HEK293 (cell line): ENCODE data around the gene BCAS3.
A peak's percentile ranks its signal among the peaks of the same experiment; 100 is the strongest.

ENCODE experiments used
- CTCF ChIA-PET: fragments of 350-600 bp; formaldehyde crosslinking; extraction: SDS; loops from one replicate; lab custom pipeline; 2021; ENCODE audit warnings: antibody characterized with exemption; lab: Yijun Ruan, JAX
- POLR2A ChIA-PET: fragments of 300-600 bp; formaldehyde crosslinking; extraction: SDS; loops from one replicate; lab custom pipeline; 2020; ENCODE audit warnings: antibody characterized with exemption, inconsistent platforms; lab: Yijun Ruan, JAX
- H3K27ac ChIP-seq: fragments of 200-500 bp; sonication (Bioruptor generic); 2 replicates; pipeline ENCODE4 v1.5.1; 2014; ENCODE audit warnings: low read depth, low read length, control low read depth, inconsistent platforms; ENCODE audit errors: extremely low read depth
- H3K36me3 ChIP-seq, 2 experiments: fragments of 200-500 bp in 1 of 2; sonication (Bioruptor generic) in 1 of 2; 1 replicate in 1 of 2; 2 replicates in 1 of 2; pipeline ENCODE4 v1.5.1; 2014 to 2017; ENCODE audit warnings: inconsistent platforms in 2 of 2, low read length in 2 of 2; ENCODE audit not compliant: control insufficient read depth in 2 of 2, insufficient read depth in 1 of 2
- H3K4me1 ChIP-seq: fragments of 200-500 bp; sonication (Bioruptor generic); 2 replicates; pipeline ENCODE4 v1.5.1; 2014; ENCODE audit warnings: mild to moderate bottlenecking, low read length, inconsistent platforms; ENCODE audit not compliant: control insufficient read depth, insufficient read depth
- H3K4me3 ChIP-seq: 2 replicates; pipeline ENCODE4 v1.5.1; 2011; ENCODE audit warnings: low read depth, mild to moderate bottlenecking, control low read depth, low read length, moderate library complexity
- H3K9me3 ChIP-seq: fragments of 200-500 bp; sonication (Bioruptor generic); 2 replicates; pipeline ENCODE4 v1.5.1; 2014; ENCODE audit warnings: low read depth, low read length, inconsistent platforms; ENCODE audit not compliant: control insufficient read depth, insufficient read depth
- EGR2 ChIP-seq: fragments of 450-650 bp; formaldehyde crosslinking; IDR thresholded peaks from 2 replicates; pipeline ENCODE4 v1.5.1; 2016; ENCODE audit warnings: low read depth, missing biosample characterization, missing genetic modification characterization
- HOXD13 ChIP-seq: sonication (generic); formaldehyde crosslinking; IDR thresholded peaks from 2 replicates; pipeline ENCODE4 v1.8.0; 2022; ENCODE audit warnings: missing genetic modification reagents, borderline replicate concordance
- KLF10 ChIP-seq: fragments of 450-650 bp; IDR thresholded peaks from 2 replicates; pipeline ENCODE4 v1.5.1; 2018; ENCODE audit warnings: missing biosample characterization, mild to moderate bottlenecking, missing genetic modification characterization
- ZFHX2 ChIP-seq: fragments of 450-650 bp; formaldehyde crosslinking; conservative IDR thresholded peaks from 2 replicates; pipeline ENCODE4 v1.5.1; 2016; ENCODE audit warnings: missing biosample characterization, missing genetic modification characterization
- ZNF155 ChIP-seq: fragments of 450-650 bp; formaldehyde crosslinking; IDR thresholded peaks from 2 replicates; pipeline ENCODE4 v1.5.1; 2016; ENCODE audit warnings: missing biosample characterization, missing genetic modification characterization
- ZNF16 ChIP-seq: fragments of 450-650 bp; formaldehyde crosslinking; IDR thresholded peaks from 2 replicates; pipeline ENCODE4 v1.5.1; 2016; ENCODE audit warnings: low read depth, missing biosample characterization, missing genetic modification characterization
- ZNF24 ChIP-seq: fragments of 450-650 bp; formaldehyde crosslinking; IDR thresholded peaks from 2 replicates; pipeline ENCODE4 v1.5.1; 2016; ENCODE audit warnings: missing biosample characterization, missing genetic modification characterization
- ZNF248 ChIP-seq: fragments of 450-650 bp; formaldehyde crosslinking; IDR thresholded peaks from 2 replicates; pipeline ENCODE4 v1.5.1; 2017; ENCODE audit warnings: missing biosample characterization, missing genetic modification characterization
- ZNF394 ChIP-seq: fragments of 450-650 bp; formaldehyde crosslinking; IDR thresholded peaks from 2 replicates; pipeline ENCODE4 v1.5.1; 2016; ENCODE audit warnings: missing biosample characterization, missing genetic modification characterization, mild to moderate bottlenecking, moderate library complexity, borderline replicate concordance
- ZNF416 ChIP-seq: fragments of 450-650 bp; formaldehyde crosslinking; IDR thresholded peaks from 2 replicates; pipeline ENCODE4 v1.5.1; 2016; ENCODE audit warnings: missing biosample characterization, missing genetic modification characterization
- ZNF48 ChIP-seq: fragments of 450-650 bp; formaldehyde crosslinking; IDR thresholded peaks from 2 replicates; pipeline ENCODE4 v1.5.1; 2016; ENCODE audit warnings: missing biosample characterization, missing genetic modification characterization
- ZNF596 ChIP-seq: fragments of 450-650 bp; IDR thresholded peaks from 2 replicates; pipeline ENCODE4 v1.5.0; 2018; ENCODE audit warnings: missing biosample characterization, mild to moderate bottlenecking, missing genetic modification characterization, moderate library complexity
- TF ChIP-seq, protein P1 (sequence below): fragments of 450-650 bp; formaldehyde crosslinking; IDR thresholded peaks from 2 replicates; pipeline ENCODE4 v1.5.1; 2016; ENCODE audit warnings: missing biosample characterization, missing genetic modification characterization

BCAS3 gene

DNA sequence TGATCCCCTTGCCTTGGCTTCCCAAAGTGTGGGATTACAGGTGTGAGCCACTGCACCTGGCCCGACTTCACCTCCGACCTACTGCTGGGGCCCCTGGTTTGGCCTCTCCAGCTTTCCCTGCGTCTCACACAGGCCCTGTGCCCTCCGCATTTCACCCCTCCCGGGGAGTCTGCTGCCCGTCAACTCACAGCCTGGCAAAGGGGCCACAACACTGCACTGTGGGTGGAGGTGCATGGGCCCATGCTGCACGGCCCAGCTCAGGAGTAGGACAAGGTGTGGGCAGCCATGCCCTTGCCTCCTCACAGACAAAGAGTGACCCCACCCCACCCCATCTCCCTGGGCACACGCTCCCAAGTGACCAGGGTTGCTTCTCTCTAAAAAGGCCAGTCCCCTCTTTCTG is 709.4 kb downstream of the BCAS3 start:
- Histone ChIP-seq H3K9me3 (no peaks in the 10 kb centered on the region), H3K36me3 (no peaks in the 10 kb centered on the region), H3K4me3 (no peak overlapping the region), H3K27ac (no peak overlapping the region), H3K4me1 (no peaks in the 10 kb centered on the region; the same call in 1 of the 2 replicates)
- ChIA-PET CTCF (interaction anchor here (0.6 to 1.4 kb wide), 4 partner anchors 11 to 416 kb away, joined by 3 read pairs; no protein-coding TSS in a partner anchor), POLR2A (no interaction called here)
- TF ChIP-seq ZNF48 (tag by site-specific recombination), result no peak
- TF ChIP-seq KLF10 (tag by site-specific recombination), result no peak
- TF ChIP-seq, protein P1, sequence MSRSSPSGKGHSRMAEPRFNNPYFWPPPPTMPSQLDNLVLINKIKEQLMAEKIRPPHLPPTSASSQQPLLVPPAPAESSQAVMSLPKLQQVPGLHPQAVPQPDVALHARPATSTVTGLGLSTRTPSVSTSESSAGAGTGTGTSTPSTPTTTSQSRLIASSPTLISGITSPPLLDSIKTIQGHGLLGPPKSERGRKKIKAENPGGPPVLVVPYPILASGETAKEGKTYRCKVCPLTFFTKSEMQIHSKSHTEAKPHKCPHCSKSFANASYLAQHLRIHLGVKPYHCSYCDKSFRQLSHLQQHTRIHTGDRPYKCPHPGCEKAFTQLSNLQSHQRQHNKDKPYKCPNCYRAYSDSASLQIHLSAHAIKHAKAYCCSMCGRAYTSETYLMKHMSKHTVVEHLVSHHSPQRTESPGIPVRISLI (tag by site-specific recombination), result no peak
- TF ChIP-seq ZNF596, result no peak
- no peak for TF ChIP-seq EGR2 (tag by site-specific recombination)
- no peak for TF ChIP-seq ZNF155 (tag by site-specific recombination)
- no peak for TF ChIP-seq ZNF16 (tag by site-specific recombination)
- no peak for TF ChIP-seq ZNF416 (tag by site-specific recombination)

DNA sequence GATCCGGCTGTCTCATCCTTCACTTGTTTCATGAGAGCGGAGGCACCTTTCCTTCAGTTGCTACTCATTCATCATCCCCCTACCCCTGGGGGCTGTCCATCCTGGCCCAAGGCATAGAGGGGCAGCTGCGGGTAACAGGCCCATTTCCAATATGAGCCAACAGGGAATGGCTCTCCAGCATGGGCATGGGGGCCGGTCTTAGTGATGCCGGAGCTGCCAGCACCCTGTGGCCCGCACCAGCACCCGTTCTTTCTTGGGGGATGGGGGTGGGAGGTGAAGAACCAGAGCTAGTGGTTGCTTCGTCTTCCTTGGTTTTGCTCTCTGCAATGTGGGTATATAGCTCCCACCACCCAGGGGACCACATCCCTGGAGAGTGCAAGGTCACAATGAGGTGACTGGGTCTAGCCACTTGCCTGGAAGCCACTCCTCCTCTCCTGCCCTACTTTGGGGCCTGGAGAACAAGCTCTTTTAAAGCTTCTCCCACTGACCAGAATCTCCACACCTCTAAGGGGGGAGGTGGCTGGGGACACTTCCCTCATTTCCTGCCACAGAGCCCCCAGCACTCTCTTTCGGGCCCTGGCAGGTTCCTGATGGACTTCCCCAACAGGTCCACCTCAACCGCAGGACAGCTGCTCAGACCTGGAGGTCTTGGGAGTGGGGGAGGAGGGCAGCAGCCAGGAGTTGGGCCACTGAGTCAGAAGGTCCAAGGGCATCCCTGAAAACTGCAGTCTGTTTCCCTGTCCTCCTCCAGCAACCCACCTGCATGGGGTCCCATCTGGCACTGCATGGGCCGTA is 710.1 kb downstream of the BCAS3 start:
- Histone ChIP-seq H3K9me3 (no peaks in the 10 kb centered on the region), H3K36me3 (peaks cover 0 to 4% of the 10 kb centered on the region in 2 experiments; a peak in 1 of 3 replicates), H3K4me3 (no peak overlapping the region), H3K4me1 (no peaks in the 10 kb centered on the region; the same call in 1 of the 2 replicates), H3K27ac (no peak overlapping the region)
- POLR2A ChIA-PET, result no interaction called here
- CTCF ChIA-PET, result interaction anchor here (0.5 to 1.4 kb wide), 4 partner anchors 11 to 499 kb away, joined by 3 to 5 read pairs (median 3); no protein-coding TSS in a partner anchor
- no peak for TF ChIP-seq HOXD13 (CRISPR knock-in tag)
- TF ChIP-seq ZNF394 (tag by site-specific recombination), result 0 out of 2 replicates have a peak, but pooled peaks have one; percentile 14

GRCh38 chr17:61388561-61389356 is 711.1 kb downstream of the BCAS3 start:
- ChIA-PET POLR2A (no interaction called here), CTCF (interaction anchor here (0.6 to 2.2 kb wide), 10 partner anchors 17 to 668 kb away, joined by 3 to 13 read pairs (median 4); no protein-coding TSS in a partner anchor)
- H3K4me3 ChIP-seq, result no peak overlapping the region
- TF ChIP-seq ZNF248 (no peak), ZNF24 (peak; percentile 74), ZFHX2 (tag by site-specific recombination) (0 out of 2 replicates have a peak, but pooled peaks have one; percentile 11)
- no peak overlapping the region for H3K27ac ChIP-seq
- peaks cover under 1% of the 10 kb centered on the region; the same call in 1 of the 2 replicates for H3K4me1 ChIP-seq
- H3K36me3 ChIP-seq, result peaks cover 0 to 7% of the 10 kb centered on the region in 2 experiments; a peak in 1 of 3 replicates
- no peaks in the 10 kb centered on the region for H3K9me3 ChIP-seq
